Small intestine (tissue), 7 donors: ENCODE data around the gene KCNJ10. TPM values are rescaled to one million over a fixed set of nuclear protein-coding genes. Genes with fewer than 3 reads are reported as not detected.

ENCODE experiments used
- DNase-seq, 2 donors: peaks; one replicate each; pipeline versions ENCODE4 v3.0.0 to v3.0.0-alpha.2; 2013
- FAIRE-seq: peaks from 2 replicates; lab custom pipeline; 2012; peaks lifted over from hg19 to GRCh38; lab: Jason Lieb, UNC
- H3K27ac ChIP-seq, 3 donors: one replicate each; pipeline ENCODE4 v1.5.1; 2013; ENCODE audit warnings: low read length in 2 of 3, mild to moderate bottlenecking in 2 of 3, control low read depth in 1 of 3, inconsistent platforms in 1 of 3, low read depth in 1 of 3, moderate library complexity in 1 of 3
- H3K27me3 ChIP-seq, 3 donors: one replicate each; pipeline ENCODE4 v1.6.1; 2013; ENCODE audit warnings: low read length in 3 of 3, inconsistent platforms in 1 of 3; ENCODE audit not compliant: control insufficient read depth in 3 of 3, insufficient read depth in 3 of 3
- H3K36me3 ChIP-seq, 3 donors: one replicate each; pipeline ENCODE4 v1.6.1; 2013; ENCODE audit warnings: low read length in 3 of 3, inconsistent platforms in 1 of 3, low read depth in 1 of 3, mild to moderate bottlenecking in 1 of 3, moderate library complexity in 1 of 3; ENCODE audit not compliant: control insufficient read depth in 3 of 3, insufficient read depth in 2 of 3
- H3K4me1 ChIP-seq, 3 donors: one replicate each; pipeline ENCODE4 v1.6.1; 2013; ENCODE audit warnings: low read length in 2 of 3, inconsistent platforms in 1 of 3, low read depth in 1 of 3, mild to moderate bottlenecking in 1 of 3, moderate library complexity in 1 of 3; ENCODE audit not compliant: control insufficient read depth in 3 of 3, insufficient read depth in 2 of 3
- H3K4me3 ChIP-seq, 3 donors: one replicate each; pipeline ENCODE4 v1.5.1; 2013; ENCODE audit warnings: low read length in 3 of 3, control low read depth in 1 of 3, inconsistent platforms in 1 of 3, low read depth in 1 of 3, mild to moderate bottlenecking in 1 of 3, moderate library complexity in 1 of 3
- H3K9me3 ChIP-seq, 2 donors: one replicate each; pipeline ENCODE4 v1.6.1; 2013; ENCODE audit warnings: low read depth in 1 of 2, low read length in 1 of 2; ENCODE audit not compliant: control insufficient read depth in 2 of 2, insufficient read depth in 1 of 2
- WGBS, 3 donors: extraction: QIAGEN DNeasy Blood & Tissue Kit; methylation state at CpG; one replicate each; pipeline ENCODE4 v1.1.7; 2013; 5-methylcytosine and 5-hydroxymethylcytosine counted together
- polyA plus RNA-seq, 4 donors: library from polyadenylated mRNA; stranded (reverse) in 3 of 4; unstranded in 1 of 4; fragments of 200-250 nt in 3 of 4; fragments of 120-200 nt in 1 of 4; gene quantifications; one replicate each; pipeline versions ENCODE4 v1.2.1 to v1.2.3, GENCODE V29; 2013
- donor health status: healthy with polysubstance abuse.
- donor health status: control.
- donor health status: control.
- donor health status: Bipolar disorder and iron deficiency.
- donor health status: healthy.

Gene KCNJ10
- polyA plus RNA-seq, 4 donors: 0.25 to 0.47 TPM; not detected in 2

DNA sequence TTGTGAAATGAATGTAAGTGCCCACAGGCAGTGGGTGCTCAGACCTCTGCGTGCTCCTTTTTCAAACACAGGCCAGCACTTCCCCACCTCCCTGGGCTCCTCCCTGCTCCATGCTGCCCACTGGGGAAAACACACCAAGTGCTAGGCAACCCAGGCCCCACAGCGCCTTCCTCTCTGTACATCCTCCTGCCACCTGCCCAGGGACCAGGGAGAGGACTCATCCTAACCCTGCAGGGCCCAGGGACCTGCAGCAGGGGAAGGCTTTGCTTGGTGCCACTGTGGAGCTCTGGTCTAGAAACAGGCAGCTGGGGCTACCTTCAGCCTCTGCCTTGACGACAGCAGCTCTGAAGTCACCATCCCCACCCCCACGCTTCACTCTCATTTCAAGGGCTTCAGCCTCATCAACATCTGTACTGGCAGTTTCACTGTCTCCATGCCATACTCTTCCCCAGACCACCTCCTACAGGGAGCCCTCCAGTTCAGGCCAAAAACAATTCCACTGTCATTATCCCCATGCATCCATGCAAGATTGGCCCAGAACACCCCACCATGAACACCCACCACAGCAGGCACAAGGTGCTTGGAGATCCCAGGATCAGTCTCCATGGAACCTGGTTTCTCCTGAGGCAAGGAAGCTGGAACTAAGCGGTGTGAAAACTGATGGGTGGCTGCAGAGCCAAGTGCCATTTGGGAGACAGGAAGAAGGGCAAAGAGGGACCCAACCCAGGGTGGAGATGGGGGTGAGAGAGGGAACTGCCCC, 27.4 kb upstream of the KCNJ10 start:
- Histone ChIP-seq H3K9me3 (no peaks in the 10 kb centered on the region), H3K27me3 (no peaks in the 10 kb centered on the region), H3K36me3 (peaks cover 0 to 33% (median 3%) of the 10 kb centered on the region in 3 donors), H3K27ac (peak overlapping the region; percentile 88 to 91 (median 90)), H3K4me1 (peaks cover 13 to 60% (median 26%) of the 10 kb centered on the region in 3 donors), H3K4me3 (peak overlapping the region in 2 of 3 donors; percentile 70 to 82)
- FAIRE-seq (no peak), DNase-seq (peak in 1 of 2 donors; percentile 36)
- 30 to 57% (median 47%) methylated on average over 5 of the region's 5 CpGs for WGBS, 3 donors

DNA sequence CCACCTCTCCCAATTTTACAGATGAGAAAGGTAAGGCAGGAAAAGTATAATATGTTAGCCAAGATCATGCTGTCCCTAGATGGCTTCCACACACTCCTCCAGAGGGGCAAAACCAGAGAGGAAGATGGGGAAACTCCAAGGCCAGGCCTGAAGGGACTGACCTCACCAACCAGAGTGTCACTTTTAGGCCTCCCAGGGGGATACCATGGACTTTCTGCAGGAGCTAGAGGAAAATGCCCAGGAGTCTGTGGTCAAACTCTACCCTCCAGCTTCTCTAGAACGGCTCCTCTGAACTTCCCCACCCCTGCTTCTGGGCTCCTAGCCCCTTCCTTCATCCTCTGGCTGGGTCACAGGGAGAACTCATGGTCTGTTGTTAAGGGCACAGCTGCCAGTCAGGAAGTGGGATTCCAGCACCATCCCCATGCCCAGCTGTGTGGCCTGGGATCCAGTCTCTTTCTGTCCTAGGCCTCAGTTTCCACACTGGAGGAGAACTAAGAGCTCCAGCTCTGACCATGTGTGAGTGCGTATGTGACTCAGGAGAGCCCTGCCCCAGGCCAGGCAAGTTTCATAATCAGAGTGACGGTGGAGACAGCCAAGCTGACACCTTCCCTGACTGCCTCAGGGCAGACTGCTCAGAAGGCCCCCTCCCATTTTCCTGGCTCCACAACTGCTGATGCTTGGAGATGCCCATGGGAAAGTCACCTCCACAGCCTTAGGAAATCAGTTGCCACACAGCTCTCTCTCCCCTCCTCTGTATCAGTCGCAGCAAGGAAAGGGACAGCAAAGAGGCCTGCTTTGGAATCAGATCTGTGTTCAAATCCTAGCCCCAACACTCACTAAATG, 26.5 kb upstream of the KCNJ10 start:
- Histone ChIP-seq H3K9me3 (no peaks in the 10 kb centered on the region), H3K36me3 (peaks cover 0 to 41% (median 4%) of the 10 kb centered on the region in 3 donors), H3K27ac (no peak overlapping the region), H3K4me1 (peaks cover 13 to 55% (median 26%) of the 10 kb centered on the region in 3 donors), H3K27me3 (no peaks in the 10 kb centered on the region), H3K4me3 (no peak overlapping the region)
- WGBS, 3 donors: 36 to 68% (median 57%) methylated on average over 4 of the region's 4 CpGs
- DNase-seq (peak; percentile 44 to 63), FAIRE-seq (no peak)

DNA sequence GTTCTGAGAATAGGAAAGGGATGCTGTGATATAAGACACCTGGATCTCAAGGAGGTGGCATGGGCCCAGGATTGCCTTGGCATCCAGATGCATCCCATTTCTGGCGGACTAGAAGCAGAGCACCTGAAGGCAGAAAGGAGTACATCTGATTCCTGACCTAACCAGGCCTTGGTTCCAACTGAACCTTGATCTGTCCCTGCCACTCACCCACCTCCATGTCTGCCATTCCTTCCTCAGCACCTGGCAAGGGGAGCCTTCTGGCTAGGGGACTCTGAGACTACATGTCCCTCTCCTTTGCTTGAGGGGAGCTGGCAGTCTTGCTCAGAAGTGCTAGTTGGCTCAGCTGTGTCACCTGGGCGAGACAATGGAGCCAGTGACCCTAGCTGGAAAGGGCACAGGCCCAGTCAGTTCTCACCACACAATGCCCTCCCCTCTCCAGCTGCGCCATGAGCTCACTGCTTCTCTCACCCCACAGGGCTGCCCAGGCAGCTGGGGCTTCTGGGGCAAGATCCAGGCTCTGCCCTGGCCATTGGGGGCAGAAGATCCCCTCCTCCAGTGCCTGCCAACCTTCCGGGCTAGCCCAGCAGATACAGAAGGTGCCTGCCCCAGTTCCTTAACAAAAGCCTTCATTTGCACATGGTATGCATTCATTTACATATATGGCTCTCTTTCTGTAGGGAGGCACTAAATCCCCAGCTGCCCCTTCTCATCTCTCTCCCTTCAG, 25.6 kb upstream of the KCNJ10 start:
- H3K4me3 ChIP-seq: no peak overlapping the region
- DNase-seq (peak in 1 of 2 donors; percentile 37), FAIRE-seq (no peak)
- 74 to 88% (median 85%) methylated on average over 4 of the region's 4 CpGs for WGBS, 3 donors
- no peaks in the 10 kb centered on the region for H3K27me3 ChIP-seq
- H3K9me3 ChIP-seq: no peaks in the 10 kb centered on the region
- no peak overlapping the region for H3K27ac ChIP-seq
- H3K4me1 ChIP-seq: peaks cover 13 to 50% (median 26%) of the 10 kb centered on the region in 3 donors
- H3K36me3 ChIP-seq: peaks cover 3 to 51% (median 4%) of the 10 kb centered on the region in 3 donors

DNA sequence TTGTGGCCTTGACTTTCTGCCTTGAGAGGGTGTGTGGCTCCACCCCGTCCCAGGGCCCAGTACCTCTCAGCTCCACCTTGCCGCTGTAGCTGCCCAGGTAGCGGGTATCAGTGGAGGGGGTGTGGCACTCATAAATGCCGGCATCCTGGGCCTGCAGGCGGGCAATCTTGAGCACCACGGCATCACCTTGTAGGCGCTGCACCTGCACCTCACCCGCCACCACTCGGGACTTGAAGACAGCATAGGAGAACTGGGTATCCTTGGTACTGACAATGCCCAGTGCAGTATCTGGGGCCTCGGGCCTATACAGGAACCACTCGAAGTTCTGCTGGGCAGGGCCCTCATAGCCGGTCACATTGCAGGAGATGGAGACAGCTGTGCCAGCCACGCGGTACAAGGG, 24.8 kb upstream of the KCNJ10 start:
- H3K27ac ChIP-seq: peak overlapping the region in 2 of 3 donors; percentile 38 to 59
- no peak overlapping the region for H3K4me3 ChIP-seq
- no peaks in the 10 kb centered on the region for H3K9me3 ChIP-seq
- 42 to 86% (median 59%) methylated on average over 14 of the region's 14 CpGs for WGBS, 3 donors
- peaks cover 3 to 58% (median 4%) of the 10 kb centered on the region in 3 donors for H3K36me3 ChIP-seq
- DNase-seq (peak in 1 of 2 donors; percentile 54), FAIRE-seq (no peak)
- no peaks in the 10 kb centered on the region for H3K27me3 ChIP-seq
- H3K4me1 ChIP-seq: peaks cover 13 to 49% (median 26%) of the 10 kb centered on the region in 3 donors

DNA sequence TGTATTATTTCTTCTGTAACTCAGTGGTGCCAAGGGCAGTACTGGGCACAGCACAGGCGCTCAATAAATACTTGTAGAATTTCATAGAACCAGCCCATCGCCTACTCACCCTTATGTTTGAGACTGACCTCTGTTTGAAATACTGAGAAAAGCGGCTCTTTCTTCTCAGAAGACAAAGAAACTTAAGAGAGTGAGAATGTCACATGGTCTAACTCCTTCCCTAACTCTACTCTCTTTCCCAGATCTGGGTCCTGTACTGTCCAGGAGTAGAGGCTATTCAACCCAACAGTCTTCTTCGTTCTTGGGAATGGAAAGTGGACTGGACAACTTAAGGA, 24.3 kb upstream of the KCNJ10 start:
- no peaks in the 10 kb centered on the region for H3K9me3 ChIP-seq
- no peaks in the 10 kb centered on the region for H3K27me3 ChIP-seq
- H3K4me3 ChIP-seq: no peak overlapping the region
- WGBS, 3 donors: 33 to 74% (median 44%) methylated on average over 4 of the region's 4 CpGs
- DNase-seq (no peak), FAIRE-seq (no peak)
- H3K36me3 ChIP-seq: peaks cover 3 to 63% (median 4%) of the 10 kb centered on the region in 3 donors
- peaks cover 13 to 45% (median 26%) of the 10 kb centered on the region in 3 donors for H3K4me1 ChIP-seq
- H3K27ac ChIP-seq: peak overlapping the region in 2 of 3 donors; percentile 38 to 59

DNA sequence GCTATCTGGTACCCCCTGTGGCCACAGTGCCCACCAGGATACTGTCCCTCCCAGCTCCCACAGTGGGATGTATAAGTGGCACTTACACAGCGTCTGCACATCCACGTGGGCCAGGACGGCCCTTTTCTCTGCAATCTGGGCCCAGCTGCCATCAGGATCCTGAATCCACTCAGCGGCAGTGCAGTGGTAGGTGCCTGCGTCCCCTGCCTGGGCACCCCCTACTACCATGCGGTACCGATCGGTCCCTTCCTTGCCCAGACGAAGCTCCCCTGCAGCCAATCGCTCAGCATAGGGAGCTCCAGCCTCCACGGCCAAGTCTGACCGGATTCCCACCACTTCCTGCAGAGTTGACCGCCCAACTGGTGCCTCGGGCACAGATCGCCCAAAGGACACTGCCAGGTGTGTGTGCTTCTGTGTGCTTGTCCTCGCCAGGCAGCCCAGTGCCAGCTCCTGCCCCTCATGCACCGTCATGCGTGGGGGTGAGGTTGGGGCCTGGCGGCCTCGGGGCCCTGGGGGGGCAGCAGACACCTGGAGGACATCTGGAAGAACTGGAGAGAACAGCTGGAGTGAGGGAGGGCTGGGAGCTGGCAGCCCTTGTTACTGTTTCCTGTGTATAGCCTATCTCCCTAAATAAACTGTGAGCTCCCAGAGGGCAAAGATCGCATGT, 23.8 kb upstream of the KCNJ10 start:
- DNase-seq (peak; percentile 53 to 89), FAIRE-seq (no peak)
- peaks cover 13 to 43% (median 26%) of the 10 kb centered on the region in 3 donors for H3K4me1 ChIP-seq
- H3K27me3 ChIP-seq: no peaks in the 10 kb centered on the region
- H3K9me3 ChIP-seq: no peaks in the 10 kb centered on the region
- WGBS, 3 donors: 50 to 72% (median 59%) methylated on average over 21 of the region's 21 CpGs
- H3K4me3 ChIP-seq: no peak overlapping the region
- H3K27ac ChIP-seq: peak overlapping the region; percentile 3 to 59 (median 38)
- H3K36me3 ChIP-seq: peaks cover 3 to 67% (median 4%) of the 10 kb centered on the region in 3 donors

DNA sequence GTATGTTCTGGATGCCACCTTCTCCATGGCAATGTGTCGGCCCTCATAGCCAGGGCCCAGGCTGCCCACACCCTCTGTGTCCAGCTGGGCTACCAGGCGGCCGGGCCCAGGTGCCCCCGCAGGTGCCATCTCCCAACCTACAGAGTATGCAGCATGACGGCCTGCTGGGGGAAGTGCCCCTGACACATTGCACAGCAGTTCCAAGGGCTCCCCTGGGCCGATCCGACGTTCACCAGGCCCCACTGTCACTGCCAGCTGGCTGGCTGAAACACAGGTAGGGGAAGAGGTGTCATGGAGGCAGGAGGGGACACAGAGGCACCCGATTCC, 23.1 kb upstream of the KCNJ10 start:
- Histone ChIP-seq H3K36me3 (peaks cover 4 to 73% (median 6%) of the 10 kb centered on the region in 3 donors), H3K9me3 (no peaks in the 10 kb centered on the region), H3K4me1 (peaks cover 13 to 43% (median 26%) of the 10 kb centered on the region in 3 donors), H3K27me3 (no peaks in the 10 kb centered on the region), H3K27ac (no peak overlapping the region), H3K4me3 (no peak overlapping the region)
- DNase-seq (no peak), FAIRE-seq (no peak)
- 70 to 80% (median 72%) methylated on average over 9 of the region's 9 CpGs for WGBS, 3 donors
